A549 treated with RU486 at 1 μM for 4 hours (cell line): Measurements from ENCODE around the gene GSG1L. TPM values are rescaled to one million over a fixed set of nuclear protein-coding genes. Genes with fewer than 3 reads are reported as not detected.

Experiments used
- total RNA-seq: library from RNA; stranded (reverse); fragments of 200-300 nt; extraction: Qiagen RNA extraction; gene quantifications from 5 replicates; pipeline ENCODE4 v1.2.3, GENCODE V29; 2022; ENCODE audit warnings: low read depth

The GSG1L gene
- not detected in 5 replicates for total RNA-seq

GRCh38 chr16:28063591-28064061 lies at the start of gene GSG1L:
TSS of gene GSG1L (minus strand) at chr16:28063714. CDS start at chr16:28063424, 290 bp downstream.

Other genes with a start within 250 kb of the GSG1L start
- gene XPO6, start 148.3 kb upstream of the GSG1L start, total RNA-seq = 70.5 to 100 TPM (median 96.5 TPM) in 5 replicates
- gene SBK1, start 228.8 kb upstream of the GSG1L start, total RNA-seq = 0.07 to 0.44 TPM (median 0.25 TPM) in 5 replicates